HCEC 1CT (cell line): Measurements from ENCODE around the gene BOD1L1.

Source experiments
- DNase-seq: peaks from one replicate; pipeline ENCODE4 v3.0.0-alpha.2; 2017

BOD1L1 gene

GRCh38 chr4:13555325-13555724, 72.2 kb downstream of the BOD1L1 start:
- DNase-seq, result no peak

- no peak for DNase-seq
These were observed 74.4 kb downstream of the BOD1L1 start for GRCh38 chr4:13553081-13553480.

- peak; percentile 62 for DNase-seq
These were observed 78.5 kb downstream of the BOD1L1 start for GRCh38 chr4:13548984-13549546.

GRCh38 chr4:13548059-13548983, 79.2 kb downstream of the BOD1L1 start:
- no peak for DNase-seq

- no peak for DNase-seq
These were observed 80.0 kb downstream of the BOD1L1 start for GRCh38 chr4:13547485-13548041.

GRCh38 chr4:13546941-13547484, 80.5 kb downstream of the BOD1L1 start:
- DNase-seq, result no peak

GRCh38 chr4:13546142-13546940, 81.2 kb downstream of the BOD1L1 start:
- DNase-seq, result no peak

- DNase-seq, result no peak
These were observed 82.1 kb downstream of the BOD1L1 start for GRCh38 chr4:13545394-13545808.

GRCh38 chr4:13544606-13545393, 82.7 kb downstream of the BOD1L1 start:
- DNase-seq, result peak; percentile 67

- DNase-seq, result peak; percentile 34
These were observed 83.5 kb downstream of the BOD1L1 start, which contains the start of gene NKX3-2 for GRCh38 chr4:13543839-13544605. TSS of gene NKX3-2 (minus strand) at chr4:13544508. CDS start at chr4:13544414, 94 bp downstream.

GRCh38 chr4:13543032-13543838, 84.3 kb downstream of the BOD1L1 start:
- no peak for DNase-seq

GRCh38 chr4:13542577-13543031, 84.9 kb downstream of the BOD1L1 start:
- no peak for DNase-seq

GRCh38 chr4:13541720-13542576, 85.6 kb downstream of the BOD1L1 start:
- no peak for DNase-seq

- no peak for DNase-seq
These were observed 86.3 kb downstream of the BOD1L1 start for GRCh38 chr4:13541176-13541604.

GRCh38 chr4:13540446-13541175, 86.9 kb downstream of the BOD1L1 start:
- no peak for DNase-seq

GRCh38 chr4:13539619-13540445, 87.7 kb downstream of the BOD1L1 start:
- no peak for DNase-seq

- DNase-seq, result no peak
These were observed 88.4 kb downstream of the BOD1L1 start for GRCh38 chr4:13539047-13539618.
